Testis (tissue), 3 donors: ENCODE measurements around the gene TLE3. TPM values are rescaled to one million over a fixed set of nuclear protein-coding genes. Genes with fewer than 3 reads are reported as not detected.

Source experiments
- DNase-seq: peaks from one replicate; pipeline ENCODE4 v3.0.0-alpha.2; 2019
- H3K27ac ChIP-seq, 2 donors: fragments of 200-600 bp; sonication (generic); one replicate each; pipeline ENCODE4 v1.5.1; 2019
- H3K27me3 ChIP-seq: fragments of 200-600 bp; sonication (generic); one replicate; pipeline ENCODE4 v1.5.1; 2019
- H3K36me3 ChIP-seq: fragments of 200-600 bp; sonication (generic); one replicate; pipeline ENCODE4 v1.5.1; 2017; ENCODE audit warnings: low read depth; ENCODE audit errors: missing control alignments
- H3K4me1 ChIP-seq: fragments of 200-600 bp; sonication (generic); one replicate; pipeline ENCODE4 v1.5.1; 2019
- H3K4me3 ChIP-seq, 2 donors: fragments of 200-600 bp; sonication (generic); one replicate each; pipeline ENCODE4 v1.5.1; 2017 to 2019
- H3K9me3 ChIP-seq: fragments of 200-600 bp; sonication (generic); one replicate; pipeline ENCODE4 v1.5.1; 2017
- POLR2A ChIP-seq: fragments of 450-650 bp; IDR thresholded peaks from one replicate; pipeline ENCODE4 v1.6.1; 2017; ENCODE audit warnings: antibody characterized with exemption, mild to moderate bottlenecking, moderate library complexity
- WGBS, 2 donors: methylation state at CpG; one replicate each; pipeline ENCODE4 v1.1.5; 2018; 5-methylcytosine and 5-hydroxymethylcytosine counted together
- intact Hi-C: fragments of 100-400 bp; cut with DNase I; formaldehyde crosslinking; loops from one replicate; pipeline ENCODE4 v1.15.1; 2023; ENCODE audit warnings: low total_unique reads
- polyA plus RNA-seq: library from polyadenylated mRNA; stranded (reverse); fragments of 350-450 nt; fragmentation: Illumina TruSeq; extraction: RNeasy Lipid Tissue Mini Kit (QIAGEN cat#74804); gene quantifications from one replicate; pipeline ENCODE4 v1.2.3, GENCODE V29; 2014; ENCODE audit warnings: low read depth, low replicate concordance; ENCODE audit not compliant: insufficient read depth
- total RNA-seq, 2 donors: library from RNA; depleted of rRNA; stranded (reverse); fragments of >200 nt; gene quantifications; one replicate each; pipeline ENCODE4 v1.2.3, GENCODE V29; 2016
- TF ChIP-seq, protein P1 (sequence below), 3 experiments: fragments of 450-650 bp in 2 of 3; fragments of 200-600 bp in 1 of 3; sonication (generic) in 1 of 3; IDR thresholded peaks; one replicate each; pipeline ENCODE4 v1.5.1; 2016 to 2019; ENCODE audit warnings: antibody characterized with exemption in 3 of 3, mild to moderate bottlenecking in 2 of 3, moderate library complexity in 1 of 3

TLE3 gene
- total and polyA plus RNA-seq, 3 donors from 2014 or later: 60.5 to 139 (median 99.5) TPM

DNA sequence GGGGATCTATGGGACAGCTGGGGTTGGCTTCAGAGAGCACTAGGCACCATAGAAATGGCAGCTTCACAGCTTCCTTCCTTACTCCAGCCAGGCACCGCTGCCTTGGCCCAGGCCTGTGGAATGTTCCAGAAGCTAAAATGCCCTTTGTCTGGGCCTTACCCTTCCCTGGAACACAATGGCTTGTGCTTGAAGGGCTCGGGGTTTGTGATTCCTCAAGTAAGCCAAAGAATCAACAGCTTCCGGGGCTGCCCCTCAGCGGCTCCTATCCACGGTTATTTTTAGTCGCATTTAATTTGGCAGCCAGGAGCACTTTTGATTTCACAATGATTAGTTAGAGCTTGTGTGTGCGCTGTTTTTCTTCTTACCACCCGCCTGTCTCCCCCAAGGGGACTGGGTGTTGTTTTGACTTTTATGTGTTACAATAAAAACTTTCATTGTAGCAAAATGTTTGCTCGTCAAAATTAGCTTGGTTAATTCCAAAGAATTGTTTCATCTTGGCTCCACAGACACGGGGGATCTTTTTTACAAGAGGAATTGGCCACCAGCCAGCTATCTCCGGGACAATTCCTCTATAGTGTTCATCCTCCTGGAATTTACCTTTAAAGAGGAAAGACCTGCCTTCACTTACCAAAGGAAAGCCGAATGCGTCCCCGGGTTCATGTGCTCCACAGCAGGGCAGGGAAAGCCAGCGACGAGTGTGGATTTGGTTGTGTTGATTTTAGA, 73.8 kb downstream of the TLE3 start:
- peak; percentile 79 for DNase-seq
- no peak overlapping the region for H3K4me3 ChIP-seq
- no peaks in the 10 kb centered on the region for H3K9me3 ChIP-seq
- intact Hi-C loops: no loop called here
- no peaks in the 10 kb centered on the region for H3K36me3 ChIP-seq
- no peaks in the 10 kb centered on the region for H3K27me3 ChIP-seq
- TF ChIP-seq, protein P1, sequence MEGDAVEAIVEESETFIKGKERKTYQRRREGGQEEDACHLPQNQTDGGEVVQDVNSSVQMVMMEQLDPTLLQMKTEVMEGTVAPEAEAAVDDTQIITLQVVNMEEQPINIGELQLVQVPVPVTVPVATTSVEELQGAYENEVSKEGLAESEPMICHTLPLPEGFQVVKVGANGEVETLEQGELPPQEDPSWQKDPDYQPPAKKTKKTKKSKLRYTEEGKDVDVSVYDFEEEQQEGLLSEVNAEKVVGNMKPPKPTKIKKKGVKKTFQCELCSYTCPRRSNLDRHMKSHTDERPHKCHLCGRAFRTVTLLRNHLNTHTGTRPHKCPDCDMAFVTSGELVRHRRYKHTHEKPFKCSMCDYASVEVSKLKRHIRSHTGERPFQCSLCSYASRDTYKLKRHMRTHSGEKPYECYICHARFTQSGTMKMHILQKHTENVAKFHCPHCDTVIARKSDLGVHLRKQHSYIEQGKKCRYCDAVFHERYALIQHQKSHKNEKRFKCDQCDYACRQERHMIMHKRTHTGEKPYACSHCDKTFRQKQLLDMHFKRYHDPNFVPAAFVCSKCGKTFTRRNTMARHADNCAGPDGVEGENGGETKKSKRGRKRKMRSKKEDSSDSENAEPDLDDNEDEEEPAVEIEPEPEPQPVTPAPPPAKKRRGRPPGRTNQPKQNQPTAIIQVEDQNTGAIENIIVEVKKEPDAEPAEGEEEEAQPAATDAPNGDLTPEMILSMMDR (IDR thresholded peaks at IDR 0.05): no peak
- TF ChIP-seq POLR2A: no peak
- peaks cover 34% of the 10 kb centered on the region for H3K4me1 ChIP-seq
- WGBS, 2 donors: 25 to 39% methylated on average over 16 of the region's 16 CpGs
- H3K27ac ChIP-seq: peak overlapping the region; percentile 12 to 27

DNA sequence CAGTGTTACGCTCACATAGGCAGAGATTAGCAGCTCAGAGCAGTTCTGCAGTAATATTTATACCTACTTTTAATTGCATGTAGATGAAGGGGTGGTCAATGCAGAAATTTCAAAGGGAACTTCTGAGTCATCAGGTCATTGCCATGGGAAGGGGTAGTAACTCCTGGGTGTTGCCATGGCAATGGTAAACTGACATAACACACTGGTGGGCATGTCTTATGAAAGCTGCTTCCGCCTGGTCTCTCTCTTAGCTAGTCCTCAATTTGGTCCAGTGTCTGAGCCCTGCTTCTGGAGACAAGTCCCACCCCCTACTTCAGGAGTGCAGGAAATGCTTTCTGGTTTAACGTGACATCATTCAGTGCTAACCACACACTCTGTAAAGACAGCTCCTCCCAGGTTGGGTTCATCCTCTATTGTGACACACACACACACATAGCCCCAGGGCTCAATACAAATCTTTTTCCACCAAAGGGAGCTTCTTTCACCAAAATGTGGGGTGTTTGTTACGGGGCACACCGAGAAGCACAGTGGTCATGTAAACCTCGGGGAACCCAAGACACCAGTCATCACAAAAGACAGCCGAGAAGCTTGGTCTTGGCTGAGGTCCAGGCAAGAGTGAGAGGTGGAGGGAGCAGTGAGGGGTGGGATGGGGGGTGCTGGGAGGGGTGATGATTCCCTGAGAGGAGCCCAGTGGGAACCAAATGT, 74.5 kb downstream of the TLE3 start:
- peaks cover 34% of the 10 kb centered on the region for H3K4me1 ChIP-seq
- no peak overlapping the region for H3K4me3 ChIP-seq
- DNase-seq: no peak
- H3K27me3 ChIP-seq: no peaks in the 10 kb centered on the region
- peak overlapping the region; percentile 12 to 27 for H3K27ac ChIP-seq
- intact Hi-C loops: no loop called here
- H3K9me3 ChIP-seq: no peaks in the 10 kb centered on the region
- WGBS, 2 donors: 87 to 88% methylated on average over 7 of the region's 7 CpGs
- no peak for TF ChIP-seq POLR2A
- TF ChIP-seq, protein P1 (IDR thresholded peaks at IDR 0.05): no peak
- no peaks in the 10 kb centered on the region for H3K36me3 ChIP-seq

DNA sequence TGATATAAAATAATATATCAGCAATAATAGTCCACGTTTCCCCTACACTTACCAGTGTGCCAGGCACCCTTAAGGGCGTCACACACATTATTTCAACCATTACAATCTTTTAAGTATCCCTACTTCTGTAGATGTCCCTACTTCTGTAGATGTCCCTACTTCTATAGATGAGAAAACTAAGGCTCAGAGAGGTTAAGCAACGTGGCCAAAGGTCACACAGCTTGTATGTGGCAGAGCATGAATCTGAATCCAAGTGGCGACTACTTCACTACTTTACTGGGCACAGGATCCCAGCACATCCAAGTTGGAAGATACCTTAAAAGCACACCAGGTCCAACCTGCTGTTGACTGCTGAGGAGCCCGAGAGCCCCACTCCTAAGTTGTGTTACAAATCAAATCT, 77.5 kb downstream of the TLE3 start:
- Histone ChIP-seq H3K9me3 (no peaks in the 10 kb centered on the region), H3K36me3 (no peaks in the 10 kb centered on the region), H3K4me3 (no peak overlapping the region), H3K4me1 (peaks cover 27% of the 10 kb centered on the region), H3K27me3 (no peaks in the 10 kb centered on the region), H3K27ac (no peak overlapping the region)
- no peak for DNase-seq
- TF ChIP-seq, protein P1 (IDR thresholded peaks at IDR 0.05): no peak
- TF ChIP-seq POLR2A: no peak
- WGBS, 2 donors: 92% methylated on average over 5 of the region's 5 CpGs
- intact Hi-C loops: no loop called here

DNA sequence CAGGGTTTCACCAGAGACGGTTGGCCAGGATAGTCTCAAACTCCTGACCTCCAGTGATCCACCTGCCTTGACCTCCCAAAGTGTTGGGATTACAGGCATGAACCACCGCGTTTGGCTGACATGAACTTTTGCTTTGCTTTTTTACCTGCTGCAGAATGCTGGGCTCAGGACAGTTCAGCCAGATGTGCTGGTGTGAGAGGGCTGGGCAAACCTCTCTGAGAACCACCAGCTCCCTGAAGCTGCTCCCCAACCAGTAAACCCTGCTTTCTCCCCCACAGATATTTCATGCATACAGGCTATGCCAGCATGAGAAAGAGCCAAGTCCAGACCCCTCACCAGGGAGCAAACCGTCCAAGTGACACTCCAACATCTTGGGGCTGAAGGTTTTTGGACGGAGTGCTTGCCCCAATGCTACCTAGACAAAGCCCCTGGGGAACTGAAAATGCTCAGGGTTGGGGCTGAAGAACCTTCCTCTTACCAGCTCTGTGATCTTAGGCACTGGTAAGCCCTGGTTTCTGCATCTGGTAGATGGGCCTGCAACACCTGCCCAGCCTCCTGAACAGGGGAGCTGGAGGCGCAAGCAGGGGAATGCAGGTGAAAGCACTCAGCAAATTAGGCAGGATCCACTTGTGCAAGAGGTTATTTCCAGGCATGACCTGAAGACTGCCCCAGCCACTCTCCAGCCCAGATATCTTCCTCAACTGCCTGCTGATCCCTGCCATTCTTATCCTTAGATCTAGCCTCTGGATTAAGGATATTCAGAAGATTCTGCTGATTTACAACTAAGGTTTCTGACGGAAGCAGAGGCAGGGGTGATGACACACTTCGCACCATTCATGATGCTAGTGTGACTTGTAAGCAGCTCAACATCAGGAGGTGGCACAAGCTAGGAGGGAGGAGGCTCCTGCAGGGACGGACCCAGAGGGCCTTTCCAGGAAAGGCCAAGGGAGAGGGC, 78.8 kb downstream of the TLE3 start:
- H3K36me3 ChIP-seq: no peaks in the 10 kb centered on the region
- no peak overlapping the region for H3K27ac ChIP-seq
- H3K27me3 ChIP-seq: no peaks in the 10 kb centered on the region
- TF ChIP-seq POLR2A: no peak
- TF ChIP-seq, protein P1 (IDR thresholded peaks at IDR 0.05): no peak
- H3K4me3 ChIP-seq: no peak overlapping the region
- no peaks in the 10 kb centered on the region for H3K9me3 ChIP-seq
- H3K4me1 ChIP-seq: peaks cover 14% of the 10 kb centered on the region
- WGBS, 2 donors: 92 to 93% methylated on average over 9 of the region's 9 CpGs
- no peak for DNase-seq
- intact Hi-C loops: no loop called here
